ENCODE results near the gene PLAGL1. TPM values are rescaled to one million over a fixed set of nuclear protein-coding genes. Genes with fewer than 3 reads are reported as not detected.

The PLAGL1 gene
- total RNA-seq (38.9 and 48.6 TPM in 2 replicates), polyA plus RNA-seq (88.9 and 96.1 TPM in 2 replicates)

- Histone ChIP-seq H3K27me3 (no peaks in the 10 kb centered on the region), H3K4me2 (peak within 1 kb of the TSS; percentile 75), H4K20me1 (ENCODE audit: insufficient read depth, poor library complexity, severe bottlenecking) (no peaks in the 10 kb centered on the region), H3K36me3 (replicated peaks; ENCODE audit: insufficient read depth, low read depth) (no peaks in the 10 kb centered on the region), H2AFZ (peak within 1 kb of the TSS; percentile 49), H3K4me1 (ENCODE audit: insufficient read depth) (peaks cover 8% of the 10 kb centered on the region), H3K9me2 (replicated peaks; ENCODE audit: insufficient read depth) (no peaks in the 10 kb centered on the region), H3K4me3 (peak within 1 kb of the TSS; percentile 40), H3K9me3 (ENCODE audit: low read depth) (no peaks in the 10 kb centered on the region), H3K79me2 (peaks cover 20% of the 10 kb centered on the region), H3K27ac (peak within 1 kb of the TSS; percentile 79)
- WGBS (ENCODE audit: low lambda C conversion rate, missing lambda C conversion rate) = 54% methylated on average over 63 of the region's 75 CpGs
- TF ChIP-seq CTCF (IDR thresholded peaks at IDR 0.05; ENCODE audit: poor library complexity) (no peak), EZH2 (IDR thresholded peaks at IDR 0.05; ENCODE audit: borderline replicate concordance) (no peak), EZH2phosphoT487 (IDR thresholded peaks at IDR 0.05; ENCODE audit: low read depth, severe bottlenecking, unreplicated experiment) (no peak)
- peak; percentile 68 for DNase-seq (ENCODE audit: low spot score)
These were observed at the start of gene PLAGL1 for GRCh38 chr6:144008120-144008811. PLAGL1 (minus strand) TSS chr6:144008259; CDS start chr6:143948136, 60,123 bp downstream.

DNA sequence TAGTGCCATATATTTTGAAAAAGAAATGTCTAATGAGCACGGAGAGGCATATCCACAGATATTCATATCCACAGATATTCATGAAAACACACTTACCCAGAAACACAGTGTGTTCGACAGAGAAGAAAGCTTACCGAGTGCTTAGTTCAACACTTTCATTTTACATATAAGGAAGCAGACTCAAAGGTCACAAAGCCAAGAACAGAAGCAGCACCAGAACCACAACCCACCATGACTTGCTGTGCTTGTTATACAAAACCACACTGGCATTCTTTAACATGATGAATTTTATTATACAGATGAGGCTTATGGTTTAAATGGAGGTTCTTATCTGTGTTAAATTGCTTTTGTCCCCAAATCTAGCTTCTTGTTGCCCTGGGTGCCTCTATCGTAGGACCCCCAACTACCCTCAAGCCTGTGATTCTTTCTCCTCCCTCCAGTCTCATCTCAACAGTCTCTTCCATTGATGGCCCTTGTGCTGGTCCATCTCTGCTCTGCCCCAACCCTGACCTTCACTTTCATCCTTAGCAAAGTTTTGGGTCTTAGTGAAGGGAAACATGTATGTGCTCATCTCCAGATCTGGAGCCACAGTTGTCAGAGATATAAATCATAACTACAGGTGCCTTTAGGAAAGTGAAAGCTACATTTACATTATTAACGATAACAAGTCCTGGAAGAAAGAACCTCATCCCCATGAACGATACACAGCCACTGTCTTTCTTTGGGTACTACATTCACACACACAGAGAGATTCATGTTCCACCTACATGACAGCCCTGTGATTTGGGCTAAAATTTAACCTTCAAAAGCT, 47.3 kb upstream of the PLAGL1 start:
- Histone ChIP-seq H4K20me1 (ENCODE audit: insufficient read depth, poor library complexity, severe bottlenecking) (no peaks in the 10 kb centered on the region), H3K27me3 (no peaks in the 10 kb centered on the region), H2AFZ (no peak overlapping the region), H3K36me3 (replicated peaks; ENCODE audit: insufficient read depth, low read depth) (no peaks in the 10 kb centered on the region), H3K4me3 (no peak overlapping the region), H3K79me2 (no peaks in the 10 kb centered on the region), H3K27ac (no peak overlapping the region), H3K9me2 (replicated peaks; ENCODE audit: insufficient read depth) (no peaks in the 10 kb centered on the region), H3K4me2 (no peak overlapping the region), H3K4me1 (ENCODE audit: insufficient read depth) (no peaks in the 10 kb centered on the region), H3K9me3 (ENCODE audit: low read depth) (no peaks in the 10 kb centered on the region)
- 88% methylated on average over 6 of the region's 6 CpGs for WGBS (ENCODE audit: low lambda C conversion rate, missing lambda C conversion rate)
- no peak for DNase-seq (ENCODE audit: low spot score)
- TF ChIP-seq EZH2phosphoT487 (IDR thresholded peaks at IDR 0.05; ENCODE audit: low read depth, severe bottlenecking, unreplicated experiment) = no peak
- TF ChIP-seq CTCF (IDR thresholded peaks at IDR 0.05; ENCODE audit: poor library complexity) = no peak
- no peak for TF ChIP-seq EZH2 (IDR thresholded peaks at IDR 0.05; ENCODE audit: borderline replicate concordance)

DNA sequence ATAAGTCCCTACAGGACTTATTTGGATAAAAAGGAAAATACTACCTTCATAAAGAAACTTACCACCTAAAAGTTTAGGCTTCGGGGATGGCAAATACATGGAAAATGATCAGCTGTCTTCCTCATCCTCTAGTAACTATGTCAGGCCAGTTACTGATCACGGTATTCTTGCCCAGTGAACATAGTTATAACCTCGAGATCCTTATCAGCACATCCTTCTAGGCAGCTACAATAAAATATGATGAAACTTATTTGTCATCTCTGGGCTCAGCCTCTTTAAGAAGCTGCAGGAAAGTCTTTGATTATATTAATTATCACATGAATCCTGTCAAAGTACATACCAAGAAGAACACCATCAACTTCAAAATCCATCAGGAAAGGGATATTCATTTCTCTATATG, 45.5 kb upstream of the PLAGL1 start:
- 77% methylated on average over 3 of the region's 3 CpGs for WGBS (ENCODE audit: low lambda C conversion rate, missing lambda C conversion rate)

More for the DNA sequence above, 45.5 kb upstream of the PLAGL1 start:
- H3K4me2 ChIP-seq = no peak overlapping the region
- no peaks in the 10 kb centered on the region for H4K20me1 ChIP-seq (ENCODE audit: insufficient read depth, poor library complexity, severe bottlenecking)
- no peaks in the 10 kb centered on the region for H3K9me3 ChIP-seq (ENCODE audit: low read depth)
- H3K4me1 ChIP-seq (ENCODE audit: insufficient read depth) = no peaks in the 10 kb centered on the region
- TF ChIP-seq EZH2phosphoT487 (IDR thresholded peaks at IDR 0.05; ENCODE audit: low read depth, severe bottlenecking, unreplicated experiment) (no peak), CTCF (IDR thresholded peaks at IDR 0.05; ENCODE audit: poor library complexity) (no peak), EZH2 (IDR thresholded peaks at IDR 0.05; ENCODE audit: borderline replicate concordance) (no peak)
- H3K79me2 ChIP-seq = no peaks in the 10 kb centered on the region
- H2AFZ ChIP-seq = no peak overlapping the region
- H3K27ac ChIP-seq = no peak overlapping the region
- H3K27me3 ChIP-seq = no peaks in the 10 kb centered on the region
- H3K36me3 ChIP-seq (replicated peaks; ENCODE audit: insufficient read depth, low read depth) = no peaks in the 10 kb centered on the region
- H3K4me3 ChIP-seq = no peak overlapping the region
- H3K9me2 ChIP-seq (replicated peaks; ENCODE audit: insufficient read depth) = no peaks in the 10 kb centered on the region
- no peak for DNase-seq (ENCODE audit: low spot score)

Measured in hepatocyte (in vitro differentiated cells).